Neuron (in vitro differentiated cells): Measurements from ENCODE around the gene CP.
A peak's percentile ranks its signal among the peaks of the same experiment; 100 is the strongest.

Experiments
- H2AFZ ChIP-seq: one replicate; pipeline ENCODE4 v1.6.1; 2013; ENCODE audit warnings: low read depth, mild to moderate bottlenecking, inconsistent platforms, low read length, moderate library complexity
- H3K27me3 ChIP-seq: one replicate; pipeline ENCODE4 v1.6.1; 2013; ENCODE audit warnings: low read length; ENCODE audit not compliant: insufficient read depth
- H3K36me3 ChIP-seq: one replicate; pipeline ENCODE4 v1.6.1; 2013; ENCODE audit warnings: low read length; ENCODE audit not compliant: insufficient read depth
- H3K4me1 ChIP-seq: one replicate; pipeline ENCODE4 v1.6.1; 2013; ENCODE audit warnings: low read length; ENCODE audit not compliant: insufficient read depth
- H3K4me3 ChIP-seq: 2 replicates; pipeline ENCODE4 v1.5.1; 2013; ENCODE audit warnings: mild to moderate bottlenecking, low read length, moderate library complexity
- H3K9me3 ChIP-seq: one replicate; pipeline ENCODE4 v1.6.1; 2013; ENCODE audit warnings: low read length

The CP gene

GRCh38 chr3:149153402-149153801, 68.2 kb downstream of the CP start:
- Histone ChIP-seq H3K4me3 (no peak overlapping the region), H3K36me3 (peaks cover 54% of the 10 kb centered on the region), H3K4me1 (peaks cover 10% of the 10 kb centered on the region), H3K9me3 (no peaks in the 10 kb centered on the region), H3K27me3 (no peaks in the 10 kb centered on the region), H2AFZ (no peak overlapping the region)

DNA sequence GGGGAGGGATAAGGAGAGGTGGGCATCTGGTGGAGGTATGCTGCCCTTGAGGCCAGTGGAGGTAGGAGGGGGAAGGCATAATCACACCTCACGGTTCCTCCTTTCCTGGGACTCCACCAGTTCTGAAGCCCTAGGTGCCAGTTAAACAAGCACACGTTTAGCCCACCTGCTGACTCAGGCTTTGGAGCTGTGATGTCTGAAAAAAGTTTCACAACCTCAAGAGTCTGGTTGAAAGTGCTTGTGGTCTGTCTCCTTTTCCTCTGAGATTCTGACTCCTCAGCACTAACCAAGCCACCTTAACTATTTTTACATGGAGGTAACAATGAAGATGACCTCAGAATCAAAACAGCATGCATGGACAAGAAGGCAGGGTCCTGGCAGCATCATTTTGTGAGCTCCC, 69.2 kb downstream of the CP start:
- no peak overlapping the region for H3K4me3 ChIP-seq
- no peak overlapping the region for H2AFZ ChIP-seq
- H3K36me3 ChIP-seq: peaks cover 48% of the 10 kb centered on the region
- H3K4me1 ChIP-seq: peaks cover 10% of the 10 kb centered on the region
- H3K9me3 ChIP-seq: no peaks in the 10 kb centered on the region
- H3K27me3 ChIP-seq: no peaks in the 10 kb centered on the region

DNA sequence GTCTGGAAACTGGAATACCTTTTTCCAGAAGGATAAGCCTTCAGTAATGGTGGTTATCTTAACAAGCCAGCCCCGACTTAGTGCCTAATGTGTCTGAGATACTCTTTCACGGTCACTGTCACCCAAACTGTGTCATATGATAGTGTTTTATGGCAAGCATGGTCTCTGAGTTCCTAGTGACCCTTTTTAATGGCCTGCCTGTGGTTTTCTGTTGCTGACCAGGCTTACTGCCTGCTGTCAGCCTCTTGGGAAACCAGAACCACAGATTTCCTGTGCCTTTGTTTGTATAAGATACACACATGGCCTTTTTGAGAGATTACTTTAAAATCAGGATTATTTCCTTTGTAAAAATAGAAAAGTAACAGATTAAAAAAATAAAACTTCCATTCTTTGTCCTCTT, 69.8 kb downstream of the CP start:
- Histone ChIP-seq H2AFZ (no peak overlapping the region), H3K4me3 (no peak overlapping the region), H3K9me3 (no peaks in the 10 kb centered on the region), H3K4me1 (peaks cover 10% of the 10 kb centered on the region), H3K36me3 (peaks cover 47% of the 10 kb centered on the region), H3K27me3 (no peaks in the 10 kb centered on the region)

GRCh38 chr3:149150436-149150835, 71.2 kb downstream of the CP start:
- Histone ChIP-seq H3K9me3 (no peaks in the 10 kb centered on the region), H2AFZ (no peak overlapping the region), H3K36me3 (peaks cover 41% of the 10 kb centered on the region), H3K4me3 (no peak overlapping the region), H3K27me3 (no peaks in the 10 kb centered on the region), H3K4me1 (peaks cover 10% of the 10 kb centered on the region)

DNA sequence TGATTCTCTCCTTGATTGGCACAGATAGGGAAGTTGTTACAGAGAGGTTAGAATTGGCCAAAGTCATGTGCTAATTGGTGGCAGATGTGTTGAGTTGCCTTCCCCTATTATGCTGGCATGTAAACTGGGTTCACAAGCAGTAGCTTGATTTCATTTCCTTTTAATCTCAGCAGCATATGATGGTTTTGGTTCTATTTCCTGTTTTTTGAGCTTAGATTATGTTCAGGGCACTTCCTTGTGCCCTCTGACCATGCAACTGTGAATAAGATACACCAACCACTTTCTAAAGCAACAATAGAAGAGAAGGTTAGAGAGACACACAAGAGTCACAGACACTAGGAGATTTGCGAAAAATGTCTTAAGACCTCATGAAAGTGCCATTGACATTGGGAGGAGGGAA, 75.7 kb downstream of the CP start:
- Histone ChIP-seq H3K36me3 (peaks cover 49% of the 10 kb centered on the region), H2AFZ (no peak overlapping the region), H3K27me3 (no peaks in the 10 kb centered on the region), H3K4me3 (no peak overlapping the region), H3K4me1 (no peaks in the 10 kb centered on the region), H3K9me3 (no peaks in the 10 kb centered on the region)

DNA sequence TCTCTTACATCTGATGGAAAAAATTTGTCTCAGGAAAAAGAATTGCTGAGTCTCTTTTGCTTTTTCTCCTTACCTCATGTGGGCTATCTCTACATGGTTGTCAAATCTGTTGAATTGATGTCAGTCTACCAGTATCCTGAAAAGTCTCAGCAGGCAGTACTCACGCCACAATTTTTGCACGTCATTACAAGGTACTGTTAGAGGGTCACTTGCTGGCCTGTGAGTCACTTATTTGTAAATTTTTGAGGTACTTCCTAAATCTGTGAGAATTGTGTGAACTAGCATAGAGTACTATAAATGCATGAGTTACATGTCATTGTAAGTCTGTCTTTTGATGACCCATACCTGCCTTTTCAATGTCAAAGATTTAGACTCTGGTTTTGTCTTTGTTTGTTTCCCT, 76.3 kb downstream of the CP start:
- Histone ChIP-seq H2AFZ (no peak overlapping the region), H3K36me3 (peaks cover 47% of the 10 kb centered on the region), H3K4me1 (no peaks in the 10 kb centered on the region), H3K4me3 (no peak overlapping the region), H3K9me3 (no peaks in the 10 kb centered on the region), H3K27me3 (no peaks in the 10 kb centered on the region)

DNA sequence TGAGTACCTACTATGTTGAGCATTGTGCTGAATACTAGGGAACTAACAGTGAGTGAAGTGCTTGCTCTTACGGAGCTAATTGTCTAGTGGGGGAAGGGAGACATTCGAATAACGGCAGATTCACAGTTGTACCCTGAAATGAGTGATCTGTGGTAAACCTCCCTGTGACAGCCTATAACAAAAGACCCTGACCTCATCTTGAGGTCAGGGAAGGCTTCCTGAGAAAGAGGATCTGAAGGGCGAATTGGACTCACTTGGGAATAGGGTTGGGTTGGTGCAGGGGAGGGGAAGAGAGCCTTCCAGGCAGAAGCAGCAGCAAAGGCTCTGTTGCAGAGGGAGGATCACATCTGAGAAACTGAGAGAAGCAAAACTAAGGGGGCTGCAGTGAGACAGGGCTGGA, 78.9 kb downstream of the CP start:
- Histone ChIP-seq H3K4me3 (no peak overlapping the region), H3K4me1 (no peaks in the 10 kb centered on the region), H3K9me3 (no peaks in the 10 kb centered on the region), H2AFZ (no peak overlapping the region), H3K36me3 (peaks cover 32% of the 10 kb centered on the region), H3K27me3 (no peaks in the 10 kb centered on the region)

DNA sequence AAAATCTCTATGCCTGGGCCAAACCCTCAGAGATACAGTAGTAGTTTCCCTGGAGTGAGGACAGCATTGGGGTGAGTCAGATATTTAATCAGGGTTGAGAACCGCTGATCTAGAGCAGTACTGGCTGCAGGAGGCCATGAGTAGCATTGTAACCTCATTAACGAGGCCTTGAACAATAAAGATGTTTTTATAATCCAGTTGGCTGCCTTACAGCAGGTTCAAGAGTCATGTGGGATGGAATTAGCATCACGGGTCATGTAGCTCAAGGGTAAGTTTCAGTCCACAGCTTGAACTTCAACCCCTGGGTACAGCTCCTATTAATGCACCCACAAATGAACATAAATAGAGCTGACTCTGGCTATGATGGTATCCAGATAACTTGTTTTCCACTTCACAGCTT, 87.1 kb downstream of the CP start:
- H3K27me3 ChIP-seq: no peaks in the 10 kb centered on the region
- no peak overlapping the region for H3K4me3 ChIP-seq
- H3K4me1 ChIP-seq: peaks cover 17% of the 10 kb centered on the region
- no peaks in the 10 kb centered on the region for H3K36me3 ChIP-seq
- no peak overlapping the region for H2AFZ ChIP-seq
- H3K9me3 ChIP-seq: no peaks in the 10 kb centered on the region

DNA sequence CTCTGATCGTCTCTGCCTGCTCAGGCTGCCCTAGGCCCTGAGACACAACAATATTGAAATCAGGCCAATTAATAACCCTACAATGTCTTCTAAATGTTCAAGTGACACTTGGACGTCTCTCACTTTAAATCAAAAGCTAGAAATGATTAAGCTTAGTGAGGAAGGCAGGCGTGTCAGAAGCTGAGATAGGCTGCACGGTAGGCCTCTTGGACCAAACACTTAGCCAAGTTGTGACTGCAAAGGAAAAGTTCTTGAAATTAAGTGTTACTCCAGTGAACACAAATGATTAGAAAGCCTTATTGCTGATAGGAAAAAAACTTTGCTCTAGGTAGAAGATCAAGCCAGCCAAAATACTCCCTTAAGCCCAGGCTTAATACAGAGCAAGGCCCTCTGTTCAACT, 90.0 kb downstream of the CP start:
- Histone ChIP-seq H3K36me3 (no peaks in the 10 kb centered on the region), H3K4me3 (no peak overlapping the region), H2AFZ (no peak overlapping the region), H3K27me3 (no peaks in the 10 kb centered on the region), H3K4me1 (peaks cover 22% of the 10 kb centered on the region), H3K9me3 (no peaks in the 10 kb centered on the region)

DNA sequence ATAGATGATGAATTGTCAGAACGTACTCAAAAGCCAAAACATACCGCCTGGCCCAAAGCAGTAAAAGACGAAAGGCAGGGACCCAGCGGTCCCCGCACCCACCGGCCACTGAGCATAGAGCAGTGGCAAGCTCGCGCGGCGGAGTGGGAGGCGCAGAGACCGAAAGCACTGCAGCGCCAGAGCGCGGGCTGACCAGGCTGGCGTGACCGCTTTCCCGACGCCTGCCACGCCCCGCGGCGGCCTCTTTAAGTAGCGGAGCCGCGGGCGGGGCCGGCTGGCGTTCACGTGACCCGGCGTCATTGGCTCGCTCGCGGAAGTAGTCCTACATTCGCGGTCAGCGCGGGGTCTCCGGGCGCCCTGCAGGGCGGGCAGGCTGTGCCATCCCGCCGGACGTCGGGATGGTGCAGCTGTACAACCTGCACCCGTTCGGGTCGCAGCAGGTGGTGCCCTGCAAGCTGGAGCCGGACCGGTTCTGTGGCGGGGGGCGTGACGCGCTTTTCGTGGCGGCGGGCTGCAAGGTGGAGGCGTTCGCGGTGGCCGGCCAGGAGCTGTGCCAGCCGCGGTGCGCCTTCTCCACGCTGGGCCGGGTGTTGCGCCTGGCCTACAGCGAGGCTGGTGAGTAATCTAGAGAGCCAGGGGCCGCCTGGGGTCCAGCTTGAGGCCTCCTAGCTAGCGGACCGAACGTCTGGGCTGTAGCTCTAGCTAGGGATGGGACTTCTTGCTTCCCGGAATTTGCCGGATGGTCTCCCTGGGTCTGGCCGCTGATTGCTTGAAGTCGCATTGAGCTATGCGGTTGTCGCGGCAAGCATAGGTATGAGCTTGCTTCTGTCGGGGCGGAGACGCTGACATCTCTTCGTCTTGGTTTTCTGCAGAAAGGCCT, 92.1 kb downstream of the CP start, which contains the start of gene HPS3:
TSS of gene HPS3 (plus strand) at position 313 of the 880 bp plus-strand sequence. CDS start at position 399, 86 bp downstream.
- no peaks in the 10 kb centered on the region for H3K36me3 ChIP-seq
- peaks cover 2% of the 10 kb centered on the region for H3K9me3 ChIP-seq

DNA sequence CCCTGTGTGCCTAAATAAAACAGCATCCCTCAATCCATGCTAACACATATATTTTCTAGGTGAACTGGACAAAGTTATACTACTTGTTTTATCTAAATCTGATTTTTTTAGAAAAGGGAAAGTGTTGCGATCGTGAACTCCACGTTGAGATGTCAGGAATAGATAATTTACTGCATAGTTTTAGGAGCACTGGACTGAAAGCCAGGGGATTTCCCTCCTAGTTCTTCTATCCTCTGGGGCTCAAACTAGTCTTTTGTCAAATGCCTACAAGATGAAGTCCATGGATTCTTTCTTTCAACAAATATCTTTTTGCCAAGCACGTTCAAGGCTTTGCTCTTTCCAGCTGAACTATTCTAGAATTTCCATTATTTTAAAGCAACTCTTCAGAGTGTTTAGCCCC, 92.8 kb downstream of the CP start:
- Histone ChIP-seq H3K9me3 (peaks cover 2% of the 10 kb centered on the region), H2AFZ (peak overlapping the region; percentile 92), H3K36me3 (no peaks in the 10 kb centered on the region), H3K4me3 (peak overlapping the region; percentile 72), H3K4me1 (peaks cover 22% of the 10 kb centered on the region), H3K27me3 (no peaks in the 10 kb centered on the region)

More for the DNA sequence above, 92.1 kb downstream of the CP start, which contains the start of gene HPS3:
- Histone ChIP-seq H3K4me1 (peaks cover 22% of the 10 kb centered on the region), H3K4me3 (peak within 1 kb of the TSS; percentile 72), H3K27me3 (no peaks in the 10 kb centered on the region), H2AFZ (peak within 1 kb of the TSS; percentile 92)

- H3K27me3 ChIP-seq: no peaks in the 10 kb centered on the region
- H3K4me3 ChIP-seq: no peak overlapping the region
- H3K9me3 ChIP-seq: peaks cover 2% of the 10 kb centered on the region
- H3K36me3 ChIP-seq: no peaks in the 10 kb centered on the region
- no peak overlapping the region for H2AFZ ChIP-seq
- no peaks in the 10 kb centered on the region for H3K4me1 ChIP-seq
These were observed 98.7 kb downstream of the CP start for GRCh38 chr3:149122721-149123578.
